Measurements from ENCODE around the gene SLC41A3.

GRCh38 chr3:126077754-126078153, 6.2 kb downstream of the SLC41A3 start:
- no peak for TF ChIP-seq POLR2A (IDR thresholded peaks at IDR 0.05)
- no peak for TF ChIP-seq CTCF (IDR thresholded peaks at IDR 0.05)
- TF ChIP-seq POLR2AphosphoS5 (IDR thresholded peaks at IDR 0.05): no peak
